ENCODE results near the gene TMEM178B. TPM values are rescaled to one million over a fixed set of nuclear protein-coding genes. Genes with fewer than 3 reads are reported as not detected.
A peak's percentile ranks its signal among the peaks of the same experiment; 100 is the strongest.

Gene TMEM178B
- total RNA-seq, 2 donors from 2014 or later = 1.7 to 4.1 TPM

DNA sequence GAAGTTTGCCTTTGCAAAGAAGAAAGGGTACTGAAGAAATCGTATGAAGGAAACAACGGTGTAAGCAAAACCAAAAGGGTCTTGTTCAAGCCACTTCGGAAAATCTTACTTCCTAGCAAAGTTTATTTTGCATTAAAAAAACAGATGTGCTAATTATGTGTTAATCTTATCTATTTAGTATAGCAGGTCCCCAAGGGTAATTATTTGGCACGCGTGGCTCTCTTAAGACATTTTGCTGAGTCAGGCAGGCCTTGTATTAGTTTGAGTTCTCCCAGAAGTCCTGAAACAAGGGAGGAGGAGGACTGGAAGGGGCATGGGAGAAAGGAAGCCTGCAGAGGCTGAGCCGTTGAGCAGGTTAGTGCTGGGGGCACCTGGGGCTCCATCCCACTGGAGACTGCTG, 44.9 kb downstream of the TMEM178B start:
- TF ChIP-seq, protein P1, sequence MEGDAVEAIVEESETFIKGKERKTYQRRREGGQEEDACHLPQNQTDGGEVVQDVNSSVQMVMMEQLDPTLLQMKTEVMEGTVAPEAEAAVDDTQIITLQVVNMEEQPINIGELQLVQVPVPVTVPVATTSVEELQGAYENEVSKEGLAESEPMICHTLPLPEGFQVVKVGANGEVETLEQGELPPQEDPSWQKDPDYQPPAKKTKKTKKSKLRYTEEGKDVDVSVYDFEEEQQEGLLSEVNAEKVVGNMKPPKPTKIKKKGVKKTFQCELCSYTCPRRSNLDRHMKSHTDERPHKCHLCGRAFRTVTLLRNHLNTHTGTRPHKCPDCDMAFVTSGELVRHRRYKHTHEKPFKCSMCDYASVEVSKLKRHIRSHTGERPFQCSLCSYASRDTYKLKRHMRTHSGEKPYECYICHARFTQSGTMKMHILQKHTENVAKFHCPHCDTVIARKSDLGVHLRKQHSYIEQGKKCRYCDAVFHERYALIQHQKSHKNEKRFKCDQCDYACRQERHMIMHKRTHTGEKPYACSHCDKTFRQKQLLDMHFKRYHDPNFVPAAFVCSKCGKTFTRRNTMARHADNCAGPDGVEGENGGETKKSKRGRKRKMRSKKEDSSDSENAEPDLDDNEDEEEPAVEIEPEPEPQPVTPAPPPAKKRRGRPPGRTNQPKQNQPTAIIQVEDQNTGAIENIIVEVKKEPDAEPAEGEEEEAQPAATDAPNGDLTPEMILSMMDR (conservative IDR thresholded peaks at IDR 0.05) = no peak
- H3K36me3 Mint-ChIP-seq (ENCODE audit: low read depth) = no peaks in the 10 kb centered on the region
- H3K4me3 ChIP-seq (ENCODE audit: low read length) = no peak overlapping the region
- no peak overlapping the region for H3K9ac ChIP-seq (ENCODE audit: extremely low read depth, low read length, poor library complexity, severe bottlenecking)
- peaks cover 28% of the 10 kb centered on the region for H3K4me1 Mint-ChIP-seq
- peaks cover 7% of the 10 kb centered on the region for H3K9me3 Mint-ChIP-seq
- H3K4me3 Mint-ChIP-seq = no peak overlapping the region
- H3K27me3 Mint-ChIP-seq (ENCODE audit: insufficient read depth) = no peaks in the 10 kb centered on the region
- no peaks in the 10 kb centered on the region for H3K9me3 ChIP-seq (ENCODE audit: control insufficient read depth, low read length)
- DNase-seq = no peak
- 87 to 88% methylated on average over 5 to 6 of the region's 6 CpGs for WGBS, 2 experiments (ENCODE audit: insufficient coverage in 1 of 2, insufficient read length in 1 of 2)
- H3K27me3 ChIP-seq (ENCODE audit: control insufficient read depth, insufficient read depth, low read length, poor library complexity, severe bottlenecking) = no peaks in the 10 kb centered on the region
- no peak overlapping the region for H3K27ac ChIP-seq (ENCODE audit: low read depth, low read length)
- peak overlapping the region; percentile 53 for H3K27ac Mint-ChIP-seq
- H3K4me1 ChIP-seq (ENCODE audit: control insufficient read depth, insufficient read depth, low read length) = peaks cover 6% of the 10 kb centered on the region
- no peaks in the 10 kb centered on the region for H3K36me3 ChIP-seq (ENCODE audit: control insufficient read depth, insufficient read depth, low read length)

DNA sequence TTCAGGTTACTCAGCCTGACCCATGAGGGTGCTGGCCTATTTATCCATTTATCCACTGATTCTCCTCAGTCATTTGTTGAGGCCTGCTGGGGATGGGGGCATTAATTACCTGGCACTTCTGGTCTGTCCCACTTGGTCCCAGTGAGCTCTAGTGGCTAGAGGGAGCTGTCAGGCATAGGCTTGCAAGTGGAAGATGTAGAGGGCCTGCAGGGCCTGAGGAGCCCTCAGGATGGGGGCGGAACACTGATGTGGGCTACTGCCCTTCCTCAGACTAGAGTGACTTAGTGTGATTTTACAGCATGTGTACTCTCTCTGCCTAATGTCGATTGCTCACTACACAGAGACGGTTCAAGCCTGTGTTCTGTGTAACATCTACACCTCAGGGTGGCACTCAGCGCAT, 45.3 kb downstream of the TMEM178B start:
- Mint-ChIP-seq H3K27ac (peak overlapping the region; percentile 53), H3K9me3 (peaks cover 7% of the 10 kb centered on the region), H3K27me3 (ENCODE audit: insufficient read depth) (no peaks in the 10 kb centered on the region), H3K4me3 (no peak overlapping the region), H3K4me1 (peaks cover 28% of the 10 kb centered on the region), H3K36me3 (ENCODE audit: low read depth) (no peaks in the 10 kb centered on the region)
- TF ChIP-seq, protein P1 (conservative IDR thresholded peaks at IDR 0.05) = no peak
- no peak for DNase-seq
- WGBS, 2 experiments (ENCODE audit: insufficient coverage in 1 of 2, insufficient read length in 1 of 2) = 97 to 98% methylated on average over 4 of the region's 4 CpGs
- H3K4me3 ChIP-seq (ENCODE audit: low read length) = no peak overlapping the region
- peaks cover 6% of the 10 kb centered on the region for H3K4me1 ChIP-seq (ENCODE audit: control insufficient read depth, insufficient read depth, low read length)
- no peaks in the 10 kb centered on the region for H3K36me3 ChIP-seq (ENCODE audit: control insufficient read depth, insufficient read depth, low read length)
- H3K27me3 ChIP-seq (ENCODE audit: control insufficient read depth, insufficient read depth, low read length, poor library complexity, severe bottlenecking) = no peaks in the 10 kb centered on the region
- H3K27ac ChIP-seq (ENCODE audit: low read depth, low read length) = no peak overlapping the region
- no peaks in the 10 kb centered on the region for H3K9me3 ChIP-seq (ENCODE audit: control insufficient read depth, low read length)
- no peak overlapping the region for H3K9ac ChIP-seq (ENCODE audit: extremely low read depth, low read length, poor library complexity, severe bottlenecking)

DNA sequence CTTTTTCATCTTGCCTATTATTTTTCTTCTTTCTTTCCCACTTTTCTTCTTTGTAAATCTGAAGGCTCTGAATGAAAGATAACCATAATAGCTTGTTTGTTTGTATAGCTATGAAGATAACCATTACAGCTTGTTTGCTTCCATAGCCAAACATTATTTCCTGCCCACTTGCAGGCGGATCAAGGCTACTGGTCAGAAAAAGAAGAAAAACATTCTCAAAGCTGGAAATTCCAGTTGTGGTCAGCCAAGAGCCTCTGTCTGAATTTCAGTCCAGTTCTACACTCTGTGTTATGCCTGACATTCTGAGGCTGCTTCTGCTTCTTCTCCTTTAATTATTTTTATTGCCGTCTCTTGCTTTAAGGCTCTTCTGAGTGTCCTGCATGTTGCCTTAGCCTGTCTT, 48.9 kb downstream of the TMEM178B start:
- DNase-seq = no peak
- 86 to 90% methylated on average over 2 of the region's 2 CpGs for WGBS, 2 experiments (ENCODE audit: insufficient coverage in 1 of 2, insufficient read length in 1 of 2)
- Histone ChIP-seq H3K4me1 (ENCODE audit: control insufficient read depth, insufficient read depth, low read length) (peaks cover 6% of the 10 kb centered on the region), H3K4me3 (ENCODE audit: low read length) (no peak overlapping the region), H3K27me3 (ENCODE audit: control insufficient read depth, insufficient read depth, low read length, poor library complexity, severe bottlenecking) (no peaks in the 10 kb centered on the region), H3K27ac (ENCODE audit: low read depth, low read length) (no peak overlapping the region), H3K36me3 (ENCODE audit: control insufficient read depth, insufficient read depth, low read length) (no peaks in the 10 kb centered on the region), H3K9ac (ENCODE audit: extremely low read depth, low read length, poor library complexity, severe bottlenecking) (no peak overlapping the region), H3K9me3 (ENCODE audit: control insufficient read depth, low read length) (no peaks in the 10 kb centered on the region)
- H3K9me3 Mint-ChIP-seq = peaks cover 2% of the 10 kb centered on the region
- no peaks in the 10 kb centered on the region for H3K27me3 Mint-ChIP-seq (ENCODE audit: insufficient read depth)
- no peak overlapping the region for H3K4me3 Mint-ChIP-seq
- no peak overlapping the region for H3K27ac Mint-ChIP-seq
- no peaks in the 10 kb centered on the region for H3K36me3 Mint-ChIP-seq (ENCODE audit: low read depth)
- H3K4me1 Mint-ChIP-seq = peaks cover 39% of the 10 kb centered on the region
- TF ChIP-seq, protein P1 (conservative IDR thresholded peaks at IDR 0.05) = no peak
